PFSK-1 (cell line): ENCODE data around the gene GAPDHS.

ENCODE experiments used
- POLR2AphosphoS5 ChIP-seq: IDR thresholded peaks from 2 replicates; pipeline ENCODE4 v1.6.1; 2012; ENCODE audit warnings: low read depth, mild to moderate bottlenecking, control low read depth, low read length, moderate library complexity
- SIN3A ChIP-seq: IDR thresholded peaks from 2 replicates; pipeline ENCODE4 v1.6.1; 2012; ENCODE audit warnings: mild to moderate bottlenecking, low read length, moderate library complexity, borderline replicate concordance; ENCODE audit not compliant: insufficient read depth
- TAF1 ChIP-seq: IDR thresholded peaks from 2 replicates; pipeline ENCODE4 v1.6.1; 2012; ENCODE audit warnings: low read length, control low read depth, borderline replicate concordance; ENCODE audit not compliant: insufficient read depth
- TF ChIP-seq, protein P1 (sequence below), 2 experiments: IDR thresholded peaks; 2 replicates each; pipeline versions ENCODE4 v1.6.1 to v1.8.0; 2011 to 2012; ENCODE audit warnings: low read depth in 2 of 2, low read length in 2 of 2, control low read depth in 1 of 2, inconsistent platforms in 1 of 2, mild to moderate bottlenecking in 1 of 2, moderate library complexity in 1 of 2; ENCODE audit not compliant: insufficient read depth in 1 of 2

DNA sequence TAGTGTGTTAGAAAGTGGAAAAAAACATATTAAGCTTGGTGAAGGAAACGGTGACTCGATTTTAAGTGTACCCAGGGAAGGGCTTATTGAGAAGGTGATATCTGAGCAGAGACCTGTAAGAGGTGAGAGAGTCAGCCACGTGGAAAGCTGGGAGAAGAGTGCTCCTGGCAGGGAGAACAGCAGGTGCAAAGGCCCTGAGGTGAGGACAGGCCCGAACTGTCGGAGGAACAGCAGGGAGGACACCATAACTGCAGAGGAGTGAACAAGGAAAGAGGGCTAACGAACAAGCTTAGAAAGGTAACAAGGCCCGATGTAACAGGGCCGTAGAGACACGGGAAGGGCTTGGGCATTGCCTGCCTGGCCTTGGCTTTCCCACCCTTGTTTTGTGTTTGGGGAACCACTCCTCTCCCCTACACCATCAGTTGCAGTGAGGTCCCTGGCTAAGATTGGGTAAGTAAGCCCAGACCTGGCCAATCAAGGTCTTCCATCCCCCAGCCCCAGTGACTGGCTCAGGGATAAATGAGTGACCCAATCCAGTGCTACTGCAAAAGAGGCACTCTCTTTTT lies 22.9 kb downstream of the GAPDHS start:
- TF ChIP-seq POLR2AphosphoS5 (no peak), TAF1 (no peak), SIN3A (no peak)
- TF ChIP-seq, protein P1, sequence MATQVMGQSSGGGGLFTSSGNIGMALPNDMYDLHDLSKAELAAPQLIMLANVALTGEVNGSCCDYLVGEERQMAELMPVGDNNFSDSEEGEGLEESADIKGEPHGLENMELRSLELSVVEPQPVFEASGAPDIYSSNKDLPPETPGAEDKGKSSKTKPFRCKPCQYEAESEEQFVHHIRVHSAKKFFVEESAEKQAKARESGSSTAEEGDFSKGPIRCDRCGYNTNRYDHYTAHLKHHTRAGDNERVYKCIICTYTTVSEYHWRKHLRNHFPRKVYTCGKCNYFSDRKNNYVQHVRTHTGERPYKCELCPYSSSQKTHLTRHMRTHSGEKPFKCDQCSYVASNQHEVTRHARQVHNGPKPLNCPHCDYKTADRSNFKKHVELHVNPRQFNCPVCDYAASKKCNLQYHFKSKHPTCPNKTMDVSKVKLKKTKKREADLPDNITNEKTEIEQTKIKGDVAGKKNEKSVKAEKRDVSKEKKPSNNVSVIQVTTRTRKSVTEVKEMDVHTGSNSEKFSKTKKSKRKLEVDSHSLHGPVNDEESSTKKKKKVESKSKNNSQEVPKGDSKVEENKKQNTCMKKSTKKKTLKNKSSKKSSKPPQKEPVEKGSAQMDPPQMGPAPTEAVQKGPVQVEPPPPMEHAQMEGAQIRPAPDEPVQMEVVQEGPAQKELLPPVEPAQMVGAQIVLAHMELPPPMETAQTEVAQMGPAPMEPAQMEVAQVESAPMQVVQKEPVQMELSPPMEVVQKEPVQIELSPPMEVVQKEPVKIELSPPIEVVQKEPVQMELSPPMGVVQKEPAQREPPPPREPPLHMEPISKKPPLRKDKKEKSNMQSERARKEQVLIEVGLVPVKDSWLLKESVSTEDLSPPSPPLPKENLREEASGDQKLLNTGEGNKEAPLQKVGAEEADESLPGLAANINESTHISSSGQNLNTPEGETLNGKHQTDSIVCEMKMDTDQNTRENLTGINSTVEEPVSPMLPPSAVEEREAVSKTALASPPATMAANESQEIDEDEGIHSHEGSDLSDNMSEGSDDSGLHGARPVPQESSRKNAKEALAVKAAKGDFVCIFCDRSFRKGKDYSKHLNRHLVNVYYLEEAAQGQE (IDR thresholded peaks at IDR 0.05; ENCODE audit: insufficient read depth in 1 of 2, low read depth in 2 of 2, low read length in 2 of 2), result no peak
